ENCODE data around the gene SLC25A11.
"Not testable (repeated sequence)": the region's sequence is repeated elsewhere in the genome, so short reads cannot be mapped to it uniquely, and the experiment has no call there.

The SLC25A11 gene

GRCh38 chr17:4921320-4921719, 18.5 kb downstream of the SLC25A11 start:
- H3K4me3 ChIP-seq (ENCODE audit: low read depth, low read length) = no peak overlapping the region

GRCh38 chr17:4920351-4921048, 19.3 kb downstream of the SLC25A11 start:
- H3K4me3 ChIP-seq (ENCODE audit: low read depth, low read length) = no peak overlapping the region

GRCh38 chr17:4919511-4920047, 20.3 kb downstream of the SLC25A11 start:
- no peak overlapping the region for H3K4me3 ChIP-seq (ENCODE audit: low read depth, low read length)

GRCh38 chr17:4914551-4914950, 25.3 kb downstream of the SLC25A11 start:
- H3K4me3 ChIP-seq (ENCODE audit: low read depth, low read length) = not testable (repeated sequence)

- no peak overlapping the region for H3K4me3 ChIP-seq (ENCODE audit: low read depth, low read length)
Observed at GRCh38 chr17:4913994-4914393, 25.9 kb downstream of the SLC25A11 start.

GRCh38 chr17:4908711-4909496, 30.9 kb downstream of the SLC25A11 start:
- no peak overlapping the region for H3K4me3 ChIP-seq (ENCODE audit: low read depth, low read length)

- H3K4me3 ChIP-seq (ENCODE audit: low read depth, low read length) = no peak overlapping the region
Observed at GRCh38 chr17:4908301-4908700, 31.5 kb downstream of the SLC25A11 start.

- H3K4me3 ChIP-seq (ENCODE audit: low read depth, low read length) = not testable (repeated sequence)
Observed at GRCh38 chr17:4906642-4907041, 33.2 kb downstream of the SLC25A11 start.

- H3K4me3 ChIP-seq (ENCODE audit: low read depth, low read length) = no peak within 1 kb of the TSS
Observed at GRCh38 chr17:4903051-4903818, 36.6 kb downstream of the SLC25A11 start, which contains the start of gene CHRNE. TSS of gene CHRNE (minus strand) at chr17:4903098. CDS start at chr17:4903063, 35 bp downstream.

- H3K4me3 ChIP-seq (ENCODE audit: low read depth, low read length) = no peak overlapping the region
Observed at GRCh38 chr17:4902540-4902939, 37.3 kb downstream of the SLC25A11 start.

GRCh38 chr17:4901648-4902344, 38.0 kb downstream of the SLC25A11 start:
- no peak overlapping the region for H3K4me3 ChIP-seq (ENCODE audit: low read depth, low read length)

- no peak overlapping the region for H3K4me3 ChIP-seq (ENCODE audit: low read depth, low read length)
Observed at GRCh38 chr17:4901108-4901647, 38.7 kb downstream of the SLC25A11 start.

GRCh38 chr17:4900231-4901107, 39.4 kb downstream of the SLC25A11 start:
- no peak overlapping the region for H3K4me3 ChIP-seq (ENCODE audit: low read depth, low read length)

- peak within 1 kb of the TSS; percentile 50 for H3K4me3 ChIP-seq (ENCODE audit: low read depth, low read length)
Observed at GRCh38 chr17:4899341-4900230, 40.3 kb downstream of the SLC25A11 start, which contains the start of gene C17orf107. TSS of gene C17orf107 (plus strand) at chr17:4899536. CDS start at chr17:4899763, 227 bp downstream.

- H3K4me3 ChIP-seq (ENCODE audit: low read depth, low read length) = peak overlapping the region; percentile 50
Observed at GRCh38 chr17:4898927-4899326, 40.9 kb downstream of the SLC25A11 start.

GRCh38 chr17:4898351-4898750, 41.5 kb downstream of the SLC25A11 start:
- no peak overlapping the region for H3K4me3 ChIP-seq (ENCODE audit: low read depth, low read length)

- no peak overlapping the region for H3K4me3 ChIP-seq (ENCODE audit: low read depth, low read length)
Observed at GRCh38 chr17:4897785-4898184, 42.1 kb downstream of the SLC25A11 start.

GRCh38 chr17:4897198-4897687, 42.6 kb downstream of the SLC25A11 start:
- no peak overlapping the region for H3K4me3 ChIP-seq (ENCODE audit: low read depth, low read length)
